GM13977 (cell line): Measurements from ENCODE around the gene CEND1.
A peak's percentile ranks its signal among the peaks of the same experiment; 100 is the strongest.

Source experiments
- DNase-seq: peaks from one replicate; pipeline ENCODE4 v3.0.0; 2012; ENCODE audit warnings: low spot score
- CTCF ChIP-seq: IDR thresholded peaks from 2 replicates; pipeline ENCODE4 v1.5.1; 2012; ENCODE audit warnings: mild to moderate bottlenecking, control low read depth; ENCODE audit not compliant: insufficient read depth; ENCODE audit errors: extremely low read depth, missing control alignments
- in situ Hi-C: fragments of 300-500 bp; cut with MboI; formaldehyde crosslinking; loops from one replicate; pipeline ENCODE4 v1.12.0; 2022; ENCODE audit warnings: low sequenced_read_pairs, low pct_unique_long_range_greater_than_20kb, mixed read lengths, inconsistent platforms; ENCODE audit not compliant: unreplicated experiment

CEND1 gene

GRCh38 chr11:761526-762108 is 28.3 kb downstream of the CEND1 start:
- no peak for DNase-seq
- TF ChIP-seq CTCF = no peak
- in situ Hi-C loops = no loop called here

- no peak for TF ChIP-seq CTCF
- no peak for DNase-seq
- in situ Hi-C loops = no loop called here
Measured at GRCh38 chr11:760236-760635, 29.7 kb downstream of the CEND1 start.

GRCh38 chr11:749731-750130 is 40.2 kb downstream of the CEND1 start:
- in situ Hi-C loops = no loop called here
- TF ChIP-seq CTCF = no peak
- no peak for DNase-seq

GRCh38 chr11:748007-748359 is 41.9 kb downstream of the CEND1 start:
- DNase-seq = no peak
- in situ Hi-C loops = no loop called here
- no peak for TF ChIP-seq CTCF

- in situ Hi-C loops = no loop called here
- peak; percentile 98 for DNase-seq
- TF ChIP-seq CTCF = peak; percentile 28
Measured at GRCh38 chr11:747158-748006, 42.5 kb downstream of the CEND1 start, which contains the start of gene TALDO1. TSS of gene TALDO1 (plus strand) at chr11:747464. CDS start at chr11:747482, 18 bp downstream.

GRCh38 chr11:746289-747157 is 43.4 kb downstream of the CEND1 start:
- in situ Hi-C loops = no loop called here
- TF ChIP-seq CTCF = no peak
- peak; percentile 56 for DNase-seq
